Measurements from ENCODE around the gene SLC27A2. TPM values are rescaled to one million over a fixed set of nuclear protein-coding genes. Genes with fewer than 3 reads are reported as not detected.

Gene SLC27A2
- total RNA-seq, 1 experiment from 2014 or later: 7.0 TPM

- no peaks in the 10 kb centered on the region for H3K79me2 ChIP-seq (ENCODE audit: insufficient read depth, low read length)
Measured at GRCh38 chr15:50244153-50244552, 62.2 kb downstream of the SLC27A2 start.

More at GRCh38 chr15:50244153-50244552, 62.2 kb downstream of the SLC27A2 start:
- Histone ChIP-seq H3T11ph (ENCODE audit: low read length) (no peak overlapping the region), H3K23me2 (ENCODE audit: insufficient read length, low read depth, low read length, poor library complexity, severe bottlenecking) (no peaks in the 10 kb centered on the region), H3K9ac (ENCODE audit: extremely low read depth, insufficient read length, low read length) (no peak overlapping the region), H3K4me1 (ENCODE audit: insufficient read depth, low read length) (no peaks in the 10 kb centered on the region), H3K27ac (ENCODE audit: insufficient read length, low read depth, low read length) (no peak overlapping the region), H2AFZ (ENCODE audit: low read length) (no peak overlapping the region), H3K4ac (ENCODE audit: low read depth, low read length) (no peak overlapping the region), H3K79me1 (ENCODE audit: insufficient read depth, low read depth, low read length, poor library complexity, severe bottlenecking) (no peaks in the 10 kb centered on the region), H2BK20ac (ENCODE audit: low read depth, low read length, poor library complexity, severe bottlenecking) (no peak overlapping the region), H2BK5ac (ENCODE audit: insufficient read length, low read length) (no peak overlapping the region), H4K8ac (replicated peaks; ENCODE audit: insufficient read length, low read depth, low read length) (no peak overlapping the region), H3K18ac (ENCODE audit: insufficient read length, low read depth, low read length) (no peak overlapping the region), H2AK5ac (ENCODE audit: insufficient read length, low read length) (no peak overlapping the region), H2BK120ac (ENCODE audit: low read depth, low read length, poor library complexity, severe bottlenecking) (no peak overlapping the region), H2BK15ac (ENCODE audit: low read depth, low read length) (no peak overlapping the region), H4K5ac (ENCODE audit: insufficient read length, low read depth, low read length) (no peak overlapping the region), H3K9me3 (ENCODE audit: control insufficient read depth, low read depth, low read length) (no peaks in the 10 kb centered on the region), H4K91ac (ENCODE audit: insufficient read length, low read depth, low read length) (no peak overlapping the region), H3K4me2 (ENCODE audit: insufficient read depth, insufficient read length, low read length) (no peak overlapping the region), H3K14ac (ENCODE audit: insufficient read depth, low read length) (no peak overlapping the region), H3K23ac (ENCODE audit: insufficient read length, low read depth, low read length) (no peak overlapping the region), H3K56ac (ENCODE audit: insufficient read length, low read depth, low read length) (no peak overlapping the region), H4K20me1 (ENCODE audit: control insufficient read depth, insufficient read depth, insufficient read length) (no peaks in the 10 kb centered on the region), H3K27me3 (ENCODE audit: insufficient read depth, low read length) (no peaks in the 10 kb centered on the region), H2BK12ac (ENCODE audit: insufficient read length, low read depth, low read length) (no peak overlapping the region)
- no peak for DNase-seq
- no peaks in the 10 kb centered on the region for H3K9me3 Mint-ChIP-seq
- H3K36me3 Mint-ChIP-seq (ENCODE audit: insufficient read depth in 1 of 3, low read depth in 3 of 3): no peaks in the 10 kb centered on the region
- no peak overlapping the region; a peak in 1 of 7 replicates for H3K27ac Mint-ChIP-seq
- H3K4me1 Mint-ChIP-seq: peaks cover 3 to 4% of the 10 kb centered on the region in 2 experiments; a peak in 3 of 4 replicates
- no peaks in the 10 kb centered on the region for H3K27me3 Mint-ChIP-seq (ENCODE audit: low read depth)
- TF ChIP-seq CTCF (conservative IDR thresholded peaks at IDR 0.05): no peak
- H3K4me3 Mint-ChIP-seq: no peak overlapping the region
- WGBS (ENCODE audit: extremely low coverage, insufficient read length, low lambda C conversion rate): no CpG with 5 or more reads among the region's 1 CpG

All from H9 (cell line).